HL-60 (cell line): ENCODE data around the gene RAB8A.

Experiments used
- CTCF ChIP-seq: IDR thresholded peaks from one replicate; pipeline ENCODE4 v1.5.1; 2011; ENCODE audit warnings: low read length, control low read depth, inconsistent platforms; ENCODE audit not compliant: insufficient read depth
- REST ChIP-seq: IDR thresholded peaks from 2 replicates; pipeline ENCODE4 v1.6.1; 2012; ENCODE audit warnings: low read depth; ENCODE audit not compliant: insufficient replicate concordance
- SPI1 ChIP-seq: IDR thresholded peaks from 2 replicates; pipeline ENCODE4 v1.6.1; 2012; ENCODE audit warnings: low read depth, mild to moderate bottlenecking, borderline replicate concordance

DNA sequence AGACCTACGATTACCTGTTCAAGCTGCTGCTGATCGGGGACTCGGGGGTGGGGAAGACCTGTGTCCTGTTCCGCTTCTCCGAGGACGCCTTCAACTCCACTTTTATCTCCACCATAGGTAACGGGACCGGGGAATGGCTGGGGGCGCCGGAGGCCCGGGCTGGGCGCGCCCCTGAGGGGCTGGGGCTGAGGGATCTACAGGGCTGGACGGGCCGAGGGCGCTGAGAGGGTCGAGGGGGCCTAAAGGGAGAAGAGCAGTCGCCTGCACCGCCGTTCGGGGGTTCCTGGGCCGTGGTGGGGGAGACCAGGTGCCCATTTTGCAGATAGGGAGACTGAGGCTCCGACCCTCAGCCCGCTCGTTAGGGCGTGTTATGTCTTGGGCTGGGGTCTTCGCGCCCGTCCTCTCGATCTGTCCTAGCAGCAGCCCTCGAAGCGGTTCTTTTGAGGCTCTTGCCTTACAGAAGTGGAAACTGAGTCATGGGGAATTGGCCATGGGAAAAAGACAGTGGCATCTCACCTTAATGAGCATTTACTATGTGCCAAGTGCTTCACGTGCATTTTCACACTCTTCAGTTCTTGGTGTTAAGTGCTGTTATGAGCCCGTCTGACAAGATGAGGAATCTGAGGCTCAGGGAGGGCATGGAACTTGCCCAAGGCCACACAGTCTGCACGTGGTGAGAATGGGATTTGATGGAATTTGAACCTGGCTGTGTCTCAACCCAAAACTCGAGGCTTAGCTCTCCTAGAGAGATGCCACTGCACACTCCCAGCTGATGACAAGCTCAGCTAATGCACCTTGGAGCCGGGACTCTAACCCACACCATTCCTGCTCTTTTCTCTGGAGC, 442 bp downstream of the RAB8A start:
- TF ChIP-seq CTCF, result no peak
- TF ChIP-seq REST, result no peak
- TF ChIP-seq SPI1, result no peak
